NCI-H2107 treated with DMSO at 0.1 percent for 48 hours (cell line): ENCODE measurements around the gene CFAP20DC.
"Not testable (repeated sequence)": the region's sequence is repeated elsewhere in the genome, so short reads cannot be mapped to it uniquely, and the experiment has no call there.

Experiments
- DNase-seq: peaks from one replicate; lab custom pipeline; 2025; ENCODE audit not compliant: unreplicated experiment; lab: John Stamatoyannopoulos, UW

The CFAP20DC gene

DNA sequence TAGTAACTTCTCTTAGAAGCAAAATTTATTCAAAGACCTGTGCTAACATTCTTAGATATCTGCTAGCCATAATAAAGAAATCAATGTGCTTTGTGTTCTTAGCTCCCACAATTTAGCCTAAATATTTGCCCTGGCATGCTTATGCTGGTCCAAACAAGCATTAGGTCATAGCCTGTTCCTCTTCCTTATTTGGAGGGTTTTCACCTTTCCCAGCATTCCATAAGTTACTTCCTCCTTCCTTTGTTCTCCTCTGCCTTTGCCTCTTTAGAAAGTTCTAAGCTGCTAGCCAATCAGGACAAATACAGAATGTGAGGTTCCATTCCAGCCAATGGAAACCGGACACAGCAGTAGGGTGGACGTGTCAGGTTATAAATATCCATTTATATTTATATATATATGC lies 345.5 kb downstream of the CFAP20DC start:
- not testable (repeated sequence) for DNase-seq

DNA sequence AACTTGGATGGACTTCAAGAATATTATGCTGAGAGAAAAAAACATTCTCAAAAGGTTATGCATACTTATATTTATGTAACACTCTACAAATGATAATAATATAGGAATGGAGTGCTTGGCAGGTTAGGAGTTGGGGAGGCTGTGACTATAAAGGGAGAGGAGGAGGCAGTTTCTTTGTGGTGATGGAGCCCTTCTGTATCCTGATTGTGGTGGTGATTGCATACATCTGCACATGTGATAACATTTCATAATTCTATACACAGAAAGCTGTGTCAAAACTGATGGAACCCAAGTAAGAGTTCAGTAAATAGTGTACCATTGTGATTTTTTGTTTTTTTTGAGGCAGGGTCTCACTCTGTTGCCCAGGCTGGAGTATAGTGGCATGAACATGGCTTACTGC lies 351.6 kb downstream of the CFAP20DC start:
- no peak for DNase-seq

DNA sequence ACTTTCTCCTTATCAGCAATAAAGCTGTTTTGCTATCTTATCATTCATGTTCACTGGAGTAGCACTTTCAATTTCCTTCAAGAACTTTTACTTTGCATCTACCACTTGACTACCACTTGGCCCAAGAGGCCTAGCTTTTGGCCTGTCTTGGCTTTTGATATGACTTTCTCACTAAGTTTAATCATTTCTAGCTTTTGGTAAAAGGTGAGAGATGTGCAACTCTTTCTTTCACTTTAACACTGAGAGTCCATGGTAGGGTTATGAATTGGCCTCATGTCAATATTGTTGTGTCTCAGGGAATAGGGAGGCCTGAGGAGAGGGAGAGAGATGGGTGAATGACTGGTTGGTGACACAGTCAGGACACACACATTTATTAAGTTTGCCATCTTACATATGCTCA lies 352.3 kb downstream of the CFAP20DC start:
- no peak for DNase-seq

DNA sequence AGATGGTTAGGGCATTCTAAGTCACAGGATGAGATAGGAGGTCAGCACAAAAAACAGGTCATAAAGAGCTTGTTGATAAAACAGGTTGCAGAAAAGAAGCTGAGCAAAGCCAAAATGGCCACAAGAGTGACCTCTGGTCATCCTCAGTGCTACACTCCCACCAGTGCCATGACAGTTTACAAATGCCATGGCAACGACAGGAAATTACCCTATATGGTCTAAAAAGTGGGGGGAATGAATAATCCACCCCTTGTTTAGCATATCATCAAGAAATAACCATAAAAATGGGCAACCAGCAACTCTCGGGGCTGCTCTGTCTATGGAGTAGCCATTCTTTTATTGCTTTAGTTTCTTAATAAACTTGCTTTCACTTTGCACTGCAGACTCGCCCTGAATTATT lies 353.0 kb downstream of the CFAP20DC start:
- DNase-seq = not testable (repeated sequence)

DNA sequence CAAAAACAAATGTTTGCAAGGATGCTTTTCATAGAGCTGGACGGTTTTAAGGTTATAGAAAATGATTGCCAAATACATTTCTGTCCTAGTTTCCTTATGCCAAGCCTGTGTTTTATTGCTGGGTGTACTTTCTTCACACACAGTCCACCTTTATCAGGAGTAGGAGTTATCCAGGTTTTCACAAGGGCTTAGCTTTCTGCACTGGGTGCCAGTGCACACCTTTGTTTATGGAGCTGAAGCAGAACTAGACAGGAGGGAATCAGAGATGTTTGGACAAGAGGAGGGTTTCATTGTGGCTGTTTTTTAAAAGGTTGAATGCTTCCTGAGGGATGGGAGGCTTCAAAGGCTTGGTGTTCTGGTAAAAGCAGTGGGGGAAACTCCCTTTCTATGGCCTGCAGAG lies 353.7 kb downstream of the CFAP20DC start:
- DNase-seq = no peak

DNA sequence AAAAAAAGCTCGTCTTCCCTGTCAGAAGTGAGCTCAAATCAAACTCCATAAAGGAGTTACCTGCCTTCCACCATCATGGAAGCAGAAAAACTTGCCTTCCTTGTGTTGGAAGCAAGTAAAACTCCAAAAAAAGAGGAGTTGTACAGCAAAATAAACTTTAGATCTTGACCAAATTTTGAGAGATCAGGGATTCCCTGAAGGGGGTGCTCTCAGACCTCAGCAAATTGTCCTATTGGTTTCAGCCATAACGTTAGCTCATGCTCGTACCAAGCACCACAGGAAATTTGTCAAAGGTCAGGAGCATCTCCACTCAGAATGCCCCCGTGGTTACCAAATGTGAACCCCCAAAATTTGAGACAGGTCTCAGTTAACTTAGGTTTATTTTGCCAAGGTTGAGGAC lies 354.5 kb downstream of the CFAP20DC start:
- DNase-seq = not testable (repeated sequence)

DNA sequence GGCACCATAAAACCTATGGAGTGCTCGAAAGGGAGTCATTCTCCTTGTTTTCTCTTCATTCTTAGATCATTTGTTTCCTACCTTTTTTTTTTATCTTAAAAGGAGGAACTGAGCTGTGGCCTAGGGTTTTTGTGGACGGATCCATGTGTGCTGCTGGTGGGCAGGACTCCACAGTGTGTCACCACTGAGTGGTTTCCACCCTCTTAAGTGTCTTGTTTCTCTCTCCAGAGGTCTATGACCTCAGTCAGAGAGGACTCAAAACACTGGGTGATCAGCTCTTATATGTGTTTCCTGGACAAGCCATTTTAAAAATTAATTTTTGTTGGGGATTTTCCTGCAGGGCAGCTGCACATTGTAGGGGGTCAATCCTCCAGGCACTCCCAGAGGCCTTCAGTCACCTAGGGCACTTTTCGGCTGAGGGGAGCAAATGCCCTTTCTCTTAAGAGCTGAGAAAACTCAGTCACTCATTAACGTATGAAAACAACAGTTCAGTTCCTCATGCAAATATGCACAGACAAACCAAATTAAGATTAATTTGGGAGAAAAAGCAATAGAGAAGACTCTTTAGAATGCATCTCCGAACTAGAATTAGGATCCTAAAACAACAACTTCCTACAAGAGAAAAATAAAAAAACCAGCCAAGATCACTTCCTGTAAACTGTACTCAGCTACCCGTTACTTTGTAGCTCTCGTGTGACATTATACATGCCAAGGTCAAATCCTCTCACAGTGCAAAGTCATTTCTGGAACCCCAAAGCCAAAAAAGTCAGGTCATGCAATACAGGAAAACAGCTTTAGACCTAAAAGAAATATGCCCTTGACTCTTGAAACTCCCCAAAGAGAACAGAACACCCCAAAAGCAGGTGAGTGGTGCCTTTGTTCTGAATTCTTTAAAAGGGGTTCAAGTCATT lies 355.6 kb downstream of the CFAP20DC start:
- DNase-seq = no peak

DNA sequence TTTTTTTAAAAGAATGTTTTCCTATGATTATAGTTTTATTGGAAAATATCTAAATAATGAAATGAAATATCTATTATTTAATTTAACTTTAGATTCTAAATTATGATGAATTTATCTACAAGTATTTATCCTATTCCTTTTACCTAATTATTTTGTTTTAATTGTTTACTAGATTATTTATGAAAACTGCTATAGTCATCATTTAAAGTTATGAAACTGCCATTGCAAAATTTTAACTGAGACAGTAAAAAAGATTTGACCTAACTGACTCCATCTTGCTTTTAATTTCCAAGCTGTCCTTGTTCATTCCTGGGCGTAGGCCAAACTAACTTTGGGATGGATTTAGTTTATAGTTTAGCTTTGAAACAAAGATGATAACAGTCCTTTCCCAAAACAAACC lies 357.3 kb downstream of the CFAP20DC start:
- no peak for DNase-seq
